H54 (cell line): ENCODE measurements around the gene CEP57L1.
A peak's percentile ranks its signal among the peaks of the same experiment; 100 is the strongest.

ENCODE experiments used
- DNase-seq: peaks from one replicate; pipeline ENCODE4 v3.0.0; 2011; ENCODE audit warnings: low spot score, mixed read lengths; ENCODE audit not compliant: insufficient read length
- FAIRE-seq: peaks from 3 replicates; lab custom pipeline; 2011; peaks lifted over from hg19 to GRCh38; lab: Jason Lieb, UNC
- POLR2A ChIP-seq: IDR thresholded peaks from 2 replicates; pipeline ENCODE4 v1.6.1; 2011; ENCODE audit warnings: low read depth, mild to moderate bottlenecking, low read length

The CEP57L1 gene

GRCh38 chr6:109095036-109095834 lies at the start of gene CEP57L1:
CEP57L1 (plus strand) TSS chr6:109095507; CDS start chr6:109145222, 49,715 bp downstream.
- FAIRE-seq (peak; percentile 30), DNase-seq (peak; percentile 75)
- TF ChIP-seq POLR2A = peak; percentile 69

- TF ChIP-seq POLR2A = no peak
- no peak for FAIRE-seq
- no peak for DNase-seq
Observed at GRCh38 chr6:109048176-109048575, 47.1 kb upstream of the CEP57L1 start.

- no peak for TF ChIP-seq POLR2A
- DNase-seq = no peak
- FAIRE-seq = no peak
Observed at GRCh38 chr6:109048670-109049415, 46.5 kb upstream of the CEP57L1 start.

- no peak for FAIRE-seq
- TF ChIP-seq POLR2A = no peak
- no peak for DNase-seq
Observed at GRCh38 chr6:109050012-109050411, 45.3 kb upstream of the CEP57L1 start.

GRCh38 chr6:109050447-109051102 lies 44.7 kb upstream of the CEP57L1 start:
- TF ChIP-seq POLR2A = no peak
- no peak for DNase-seq
- no peak for FAIRE-seq

- no peak for TF ChIP-seq POLR2A
- no peak for DNase-seq
- FAIRE-seq = no peak
Observed at GRCh38 chr6:109051301-109052017, 43.8 kb upstream of the CEP57L1 start.

GRCh38 chr6:109052018-109052651 lies 43.2 kb upstream of the CEP57L1 start:
- no peak for FAIRE-seq
- TF ChIP-seq POLR2A = no peak
- DNase-seq = no peak

- DNase-seq = no peak
- FAIRE-seq = no peak
- TF ChIP-seq POLR2A = no peak
Observed at GRCh38 chr6:109052852-109053251, 42.5 kb upstream of the CEP57L1 start.

GRCh38 chr6:109053336-109053735 lies 42.0 kb upstream of the CEP57L1 start:
- DNase-seq (no peak), FAIRE-seq (no peak)
- TF ChIP-seq POLR2A = no peak

GRCh38 chr6:109055771-109056235 lies 39.5 kb upstream of the CEP57L1 start:
- DNase-seq (no peak), FAIRE-seq (no peak)
- TF ChIP-seq POLR2A = no peak

GRCh38 chr6:109056661-109057060 lies 38.6 kb upstream of the CEP57L1 start:
- no peak for TF ChIP-seq POLR2A
- DNase-seq (no peak), FAIRE-seq (no peak)

- DNase-seq = no peak
- TF ChIP-seq POLR2A = no peak
- no peak for FAIRE-seq
Observed at GRCh38 chr6:109058620-109059019, 36.7 kb upstream of the CEP57L1 start.

- DNase-seq (no peak), FAIRE-seq (no peak)
- TF ChIP-seq POLR2A = no peak
Observed at GRCh38 chr6:109059153-109059552, 36.2 kb upstream of the CEP57L1 start.
